A673 (cell line): Measurements from ENCODE around the gene CRB2. TPM values are rescaled to one million over a fixed set of nuclear protein-coding genes. Genes with fewer than 3 reads are reported as not detected.

Experiments
- BruUV-seq: library from RNA; stranded (reverse); fragments of 400-500 nt; replicated peaks from 2 replicates; lab custom pipeline; 2021; lab: Mats Ljungman, UMichigan
- CTCF ChIA-PET: fragments of 300-600 bp; sonication (Branson Sonifier 250); formaldehyde crosslinking; loops from one replicate; lab custom pipeline; 2022; ENCODE audit warnings: antibody characterized with exemption; lab: Charles Lee
- POLR2A ChIA-PET: fragments of 300-600 bp; sonication (Branson Sonifier 250); formaldehyde crosslinking; loops from one replicate; lab custom pipeline; 2022; ENCODE audit warnings: antibody characterized with exemption; ENCODE audit not compliant: low non-redundant PET; lab: Charles Lee
- DNase-seq: peaks from one replicate; pipeline ENCODE4 v3.0.0-alpha.2; 2015; ENCODE audit warnings: low spot score
- H3K27ac ChIP-seq: fragments of 200-600 bp; sonication (generic); 2 replicates; pipeline ENCODE4 v1.5.1; 2016; ENCODE audit warnings: mixed run types, low read depth, mild to moderate bottlenecking, mixed read lengths, antibody characterized with exemption, low read length; ENCODE audit not compliant: poor library complexity, severe bottlenecking
- H3K27me3 ChIP-seq: fragments of 200-600 bp; sonication (generic); replicated peaks from 2 replicates; pipeline ENCODE4 v1.6.1; 2017; ENCODE audit warnings: mixed run types, low read depth, mild to moderate bottlenecking, mixed read lengths, antibody characterized with exemption, low read length; ENCODE audit not compliant: insufficient read depth, poor library complexity
- H3K36me3 ChIP-seq: fragments of 200-600 bp; sonication (generic); 2 replicates; pipeline ENCODE4 v1.6.1; 2016; ENCODE audit warnings: mixed run types, mild to moderate bottlenecking, mixed read lengths, antibody characterized with exemption, low read length; ENCODE audit not compliant: insufficient read depth, poor library complexity, severe bottlenecking
- H3K4me1 ChIP-seq: fragments of 200-600 bp; sonication (generic); 2 replicates; pipeline ENCODE4 v1.6.1; 2017; ENCODE audit warnings: mixed run types, mild to moderate bottlenecking, mixed read lengths, antibody characterized with exemption, low read length; ENCODE audit not compliant: insufficient read depth, poor library complexity, severe bottlenecking
- H3K4me3 ChIP-seq: fragments of 200-600 bp; sonication (generic); 2 replicates; pipeline ENCODE4 v1.5.1; 2016; ENCODE audit warnings: low read depth, mixed run types, mild to moderate bottlenecking, mixed read lengths, low read length; ENCODE audit not compliant: poor library complexity, severe bottlenecking
- H3K9me3 ChIP-seq: fragments of 200-600 bp; sonication (generic); 2 replicates; pipeline ENCODE4 v1.6.1; 2016; ENCODE audit warnings: mixed run types, low read depth, mild to moderate bottlenecking, mixed read lengths, antibody characterized with exemption, low read length; ENCODE audit not compliant: poor library complexity, severe bottlenecking
- EZH2 ChIP-seq: fragments of 200-600 bp; sonication (generic); IDR thresholded peaks from 2 replicates; pipeline ENCODE4 v1.6.1; 2017; ENCODE audit warnings: borderline replicate concordance, low read depth, mild to moderate bottlenecking, mixed read lengths, antibody characterized with exemption, low read length; ENCODE audit not compliant: poor library complexity, severe bottlenecking
- intact Hi-C: fragments of 100-400 bp; cut with micrococcal nuclease; formaldehyde crosslinking; loops from one replicate; pipeline ENCODE4 v1.10.0; 2022; ENCODE audit not compliant: unreplicated experiment
- total RNA-seq: library from RNA; stranded (reverse); gene quantifications from 2 replicates; pipeline ENCODE4 v1.2.3, GENCODE V29; 2021
- TF ChIP-seq, protein P1 (sequence below): fragments of 300-800, 200-600 bp; sonication (generic); conservative IDR thresholded peaks from 2 replicates; pipeline ENCODE4 v1.5.1; 2017; ENCODE audit warnings: low read depth, mild to moderate bottlenecking, antibody characterized with exemption, low read length, moderate library complexity, mixed read lengths

Gene CRB2
- total RNA-seq, 1 experiment from 2014 or later, result 0.47 TPM

DNA sequence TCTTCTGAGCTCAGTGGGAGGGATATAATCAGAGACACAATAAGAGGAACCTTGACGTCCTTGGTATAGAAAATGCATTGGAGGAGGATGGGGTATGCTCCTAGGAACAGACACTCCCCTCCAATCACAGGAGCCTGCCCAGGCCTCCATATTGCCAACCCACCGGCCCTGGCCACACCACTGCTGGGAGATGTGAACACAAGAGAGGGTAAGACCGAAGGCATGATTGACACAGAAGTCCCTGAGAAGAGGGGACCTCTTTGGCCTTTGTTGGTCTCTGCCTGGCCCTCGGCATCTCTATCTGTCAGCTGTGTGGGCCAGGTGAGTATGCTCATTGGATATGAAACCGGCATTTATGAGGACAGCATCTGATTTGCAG is 62.0 kb downstream of the CRB2 start:
- intact Hi-C loops, result no loop called here
- POLR2A ChIA-PET, result no interaction called here
- TF ChIP-seq, protein P1, sequence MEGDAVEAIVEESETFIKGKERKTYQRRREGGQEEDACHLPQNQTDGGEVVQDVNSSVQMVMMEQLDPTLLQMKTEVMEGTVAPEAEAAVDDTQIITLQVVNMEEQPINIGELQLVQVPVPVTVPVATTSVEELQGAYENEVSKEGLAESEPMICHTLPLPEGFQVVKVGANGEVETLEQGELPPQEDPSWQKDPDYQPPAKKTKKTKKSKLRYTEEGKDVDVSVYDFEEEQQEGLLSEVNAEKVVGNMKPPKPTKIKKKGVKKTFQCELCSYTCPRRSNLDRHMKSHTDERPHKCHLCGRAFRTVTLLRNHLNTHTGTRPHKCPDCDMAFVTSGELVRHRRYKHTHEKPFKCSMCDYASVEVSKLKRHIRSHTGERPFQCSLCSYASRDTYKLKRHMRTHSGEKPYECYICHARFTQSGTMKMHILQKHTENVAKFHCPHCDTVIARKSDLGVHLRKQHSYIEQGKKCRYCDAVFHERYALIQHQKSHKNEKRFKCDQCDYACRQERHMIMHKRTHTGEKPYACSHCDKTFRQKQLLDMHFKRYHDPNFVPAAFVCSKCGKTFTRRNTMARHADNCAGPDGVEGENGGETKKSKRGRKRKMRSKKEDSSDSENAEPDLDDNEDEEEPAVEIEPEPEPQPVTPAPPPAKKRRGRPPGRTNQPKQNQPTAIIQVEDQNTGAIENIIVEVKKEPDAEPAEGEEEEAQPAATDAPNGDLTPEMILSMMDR, result no peak
- no peak for TF ChIP-seq EZH2

DNA sequence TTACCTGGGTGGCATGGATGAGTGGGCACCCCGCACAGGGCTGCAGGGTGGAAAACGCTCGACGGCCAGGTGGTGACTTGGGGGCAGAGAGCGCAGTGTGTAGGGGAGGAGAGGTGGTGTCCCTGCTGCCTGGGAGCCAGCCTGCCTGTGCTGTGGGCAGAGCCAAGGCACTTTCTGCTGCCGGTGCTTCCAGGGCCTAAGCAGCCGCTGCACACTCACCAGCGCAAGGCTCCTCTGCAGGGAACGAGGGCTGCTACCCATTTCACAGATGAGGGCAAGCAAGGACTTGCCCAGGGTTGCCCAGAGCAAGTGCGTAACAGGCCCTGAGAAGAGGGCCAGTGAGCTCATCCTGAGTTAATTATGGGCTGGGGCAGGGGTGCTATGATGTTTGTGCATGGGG is 62.5 kb downstream of the CRB2 start:
- Histone ChIP-seq H3K4me3 (no peak overlapping the region), H3K9me3 (no peaks in the 10 kb centered on the region), H3K27me3 (no peaks in the 10 kb centered on the region), H3K36me3 (no peaks in the 10 kb centered on the region), H3K27ac (no peak overlapping the region), H3K4me1 (no peaks in the 10 kb centered on the region)
- no peak for DNase-seq
- ChIA-PET CTCF (no interaction called here), POLR2A (no interaction called here)
- TF ChIP-seq, protein P1, result no peak
- TF ChIP-seq EZH2, result no peak
- intact Hi-C loops, result no loop called here
- BruUV-seq, result no TSS peak

More for the DNA sequence above, 62.0 kb downstream of the CRB2 start:
- CTCF ChIA-PET, result no interaction called here
- no peaks in the 10 kb centered on the region for H3K27me3 ChIP-seq
- DNase-seq, result no peak
- H3K36me3 ChIP-seq, result no peaks in the 10 kb centered on the region
- no TSS peak for BruUV-seq
- H3K4me3 ChIP-seq, result no peak overlapping the region
- H3K4me1 ChIP-seq, result no peaks in the 10 kb centered on the region
- no peak overlapping the region for H3K27ac ChIP-seq
- no peaks in the 10 kb centered on the region for H3K9me3 ChIP-seq

DNA sequence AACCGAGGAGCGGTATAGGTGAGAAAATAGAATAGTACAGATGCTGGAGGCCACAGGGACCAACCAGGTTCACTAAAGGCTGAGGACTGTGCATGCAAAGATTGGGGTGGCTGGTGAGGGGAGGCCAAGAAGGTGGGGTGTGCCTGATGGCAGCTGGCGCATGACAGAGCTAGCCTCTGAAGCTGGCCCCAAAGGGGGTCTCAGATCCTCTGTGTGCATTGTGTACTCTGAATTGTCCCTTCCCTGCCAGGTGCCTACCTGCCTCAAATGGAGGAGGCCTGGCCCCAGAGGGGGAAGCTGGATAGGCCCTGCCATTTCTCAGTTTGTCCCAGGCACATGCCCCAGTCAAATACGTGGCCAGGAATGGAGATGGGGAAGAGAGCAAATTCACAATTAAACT is 63.1 kb downstream of the CRB2 start:
- Histone ChIP-seq H3K4me3 (no peak overlapping the region), H3K4me1 (no peaks in the 10 kb centered on the region), H3K9me3 (no peaks in the 10 kb centered on the region), H3K27me3 (no peaks in the 10 kb centered on the region), H3K27ac (no peak overlapping the region), H3K36me3 (no peaks in the 10 kb centered on the region)
- TF ChIP-seq EZH2, result no peak
- TF ChIP-seq, protein P1, result no peak
- DNase-seq, result no peak
- CTCF ChIA-PET, result no interaction called here
- POLR2A ChIA-PET, result no interaction called here
- BruUV-seq, result no TSS peak
- intact Hi-C loops, result no loop called here
